Measurements from ENCODE around the gene EIF4G1.

The EIF4G1 gene

GRCh38 chr3:184352149-184352785, 37.9 kb downstream of the EIF4G1 start:
- no peak for DNase-seq (ENCODE audit: low read depth in 2 of 2)

GRCh38 chr3:184352897-184353545, 38.6 kb downstream of the EIF4G1 start:
- no peak for DNase-seq (ENCODE audit: low read depth in 2 of 2)

GRCh38 chr3:184353546-184353941, 39.1 kb downstream of the EIF4G1 start:
- DNase-seq (ENCODE audit: low read depth in 2 of 2): no peak

GRCh38 chr3:184354121-184354728, 39.8 kb downstream of the EIF4G1 start:
- DNase-seq (ENCODE audit: low read depth in 2 of 2): peak; percentile 50 to 57

DNA sequence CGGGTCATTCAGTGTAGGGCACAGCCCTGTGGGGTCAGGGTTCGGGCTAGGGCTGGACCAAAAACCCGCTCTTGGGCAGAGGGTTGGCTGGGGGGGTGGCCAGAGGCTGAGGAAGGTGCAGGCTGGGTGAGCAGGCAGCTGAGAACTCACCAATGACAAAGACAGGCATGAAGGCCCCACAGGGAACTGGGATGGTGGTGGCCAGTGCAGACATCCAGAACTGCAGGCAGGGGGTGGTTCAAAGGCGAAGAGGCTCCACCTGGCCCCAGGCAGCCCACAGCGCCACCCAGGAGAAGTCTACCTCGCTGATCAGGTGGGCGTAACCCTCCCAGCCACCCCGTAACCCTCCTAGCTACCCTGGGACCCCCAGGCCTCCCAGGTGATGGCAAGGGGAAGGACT, 40.3 kb downstream of the EIF4G1 start:
- no peak for DNase-seq (ENCODE audit: low read depth in 2 of 2)

- DNase-seq (ENCODE audit: low read depth in 2 of 2): no peak
Measured at GRCh38 chr3:184355261-184356040, 41.0 kb downstream of the EIF4G1 start.

GRCh38 chr3:184357248-184358123, 43.1 kb downstream of the EIF4G1 start:
- DNase-seq (ENCODE audit: low read depth in 2 of 2): no peak

GRCh38 chr3:184358124-184358767, 43.8 kb downstream of the EIF4G1 start:
- DNase-seq (ENCODE audit: low read depth in 2 of 2): no peak

DNA sequence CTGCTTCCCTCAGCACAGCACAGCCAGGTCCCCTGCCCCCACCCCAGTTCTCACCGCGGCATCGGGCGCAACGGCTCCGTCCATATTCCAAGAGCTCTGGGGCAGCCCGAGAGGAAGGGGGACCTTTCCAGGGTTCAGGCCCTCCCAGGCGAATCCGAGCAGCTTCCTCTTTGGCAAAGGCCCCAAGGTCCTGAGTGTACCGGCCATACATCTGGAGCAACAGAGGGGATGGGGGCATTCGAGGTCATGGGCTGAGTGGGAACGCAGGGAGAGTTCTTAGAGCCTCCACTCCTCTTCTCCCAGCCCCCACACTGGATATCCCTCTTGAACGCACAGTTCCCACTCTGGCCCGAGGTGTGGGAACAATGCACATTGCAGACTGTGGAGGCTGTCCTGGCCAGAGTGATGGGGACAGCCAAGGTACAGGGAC, 44.5 kb downstream of the EIF4G1 start:
- no peak for DNase-seq (ENCODE audit: low read depth in 2 of 2)

GRCh38 chr3:184359610-184360009, 45.2 kb downstream of the EIF4G1 start:
- DNase-seq (ENCODE audit: low read depth in 2 of 2): no peak

DNA sequence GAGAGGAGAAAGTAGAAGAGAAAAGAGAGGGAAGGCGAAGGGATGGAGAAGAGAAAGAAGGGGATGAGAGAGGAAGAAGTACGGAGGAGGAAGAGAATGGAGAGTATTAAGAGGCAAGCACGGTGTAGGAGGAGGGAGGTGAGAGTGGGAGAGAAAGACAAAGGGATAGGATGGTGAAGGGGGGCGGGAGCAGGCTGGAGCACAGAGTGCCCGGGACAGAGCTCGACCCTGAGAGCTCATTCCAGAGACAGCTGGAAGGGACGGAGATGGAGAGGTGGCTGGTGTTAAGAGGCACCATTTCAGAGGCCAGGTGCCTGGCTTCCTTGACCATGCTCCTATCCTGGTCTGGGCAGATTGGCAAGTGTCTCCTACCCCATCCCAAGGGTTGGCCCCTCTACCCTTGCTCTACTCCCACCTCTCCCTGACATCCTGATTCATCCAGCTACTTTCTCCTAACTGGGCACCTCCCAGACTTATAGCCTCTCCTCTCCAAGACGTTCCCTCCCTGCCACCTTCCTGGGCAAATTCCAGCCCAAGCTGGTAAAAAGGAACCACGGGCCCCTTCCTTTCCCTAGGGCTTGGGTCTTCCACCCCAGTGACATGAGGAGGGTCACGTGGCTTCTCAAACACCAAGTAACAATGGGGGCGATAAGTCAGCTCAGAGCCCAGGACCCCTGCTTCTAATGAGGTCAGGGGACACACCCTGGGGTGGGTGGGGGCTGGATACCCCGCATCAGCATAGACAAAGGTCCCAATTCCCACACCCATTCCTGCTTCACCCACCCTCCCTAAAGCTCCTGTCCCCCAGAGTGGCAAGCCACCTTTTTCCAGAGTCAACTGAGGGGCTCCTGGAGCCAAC, 45.9 kb downstream of the EIF4G1 start:
- DNase-seq (ENCODE audit: low read depth in 2 of 2): no peak

DNA sequence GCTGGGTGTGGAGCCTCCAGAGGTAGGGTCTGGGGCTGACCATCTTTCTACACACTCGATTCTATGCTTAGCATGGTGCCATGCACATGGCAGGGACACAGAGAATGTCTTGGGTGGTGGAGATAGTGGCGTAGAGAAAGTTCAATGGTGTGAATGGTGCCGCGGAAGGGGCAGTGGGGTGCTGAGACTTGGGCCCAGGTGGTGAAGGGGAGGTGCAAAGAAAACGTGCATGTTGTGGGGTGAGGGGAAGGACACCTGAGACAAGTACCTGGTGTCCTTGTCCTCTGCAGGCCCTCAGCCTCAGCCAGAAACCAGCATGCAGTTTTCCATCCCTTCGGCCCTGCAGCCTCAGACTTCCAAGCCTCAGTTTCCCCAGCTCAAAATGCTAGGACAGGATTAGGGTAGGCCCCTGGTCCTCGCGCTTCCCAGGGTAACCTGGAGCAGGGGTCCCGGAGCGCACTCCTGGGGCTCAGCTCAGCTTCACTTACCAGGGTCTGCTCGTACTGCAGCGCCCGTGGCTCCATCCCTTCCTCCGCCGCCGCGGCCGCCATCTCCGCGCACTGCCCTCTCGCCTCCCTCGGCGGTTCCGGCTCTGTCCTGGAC, 46.6 kb downstream of the EIF4G1 start:
- no peak for DNase-seq (ENCODE audit: low read depth in 2 of 2)

GRCh38 chr3:184361532-184361931, 47.1 kb downstream of the EIF4G1 start, which contains the start of the genes CLCN2 and POLR2H:
CLCN2 (minus strand) TSS chr3:184361605; CDS start chr3:184361479, 126 bp downstream.
POLR2H (plus strand) TSS chr3:184361710; CDS start chr3:184363493, 1,783 bp downstream.
- DNase-seq (ENCODE audit: low read depth in 2 of 2): peak; percentile 31 to 36

- DNase-seq (ENCODE audit: low read depth in 2 of 2): peak; percentile 32 to 36
Measured at GRCh38 chr3:184361932-184362667, 47.7 kb downstream of the EIF4G1 start.

DNA sequence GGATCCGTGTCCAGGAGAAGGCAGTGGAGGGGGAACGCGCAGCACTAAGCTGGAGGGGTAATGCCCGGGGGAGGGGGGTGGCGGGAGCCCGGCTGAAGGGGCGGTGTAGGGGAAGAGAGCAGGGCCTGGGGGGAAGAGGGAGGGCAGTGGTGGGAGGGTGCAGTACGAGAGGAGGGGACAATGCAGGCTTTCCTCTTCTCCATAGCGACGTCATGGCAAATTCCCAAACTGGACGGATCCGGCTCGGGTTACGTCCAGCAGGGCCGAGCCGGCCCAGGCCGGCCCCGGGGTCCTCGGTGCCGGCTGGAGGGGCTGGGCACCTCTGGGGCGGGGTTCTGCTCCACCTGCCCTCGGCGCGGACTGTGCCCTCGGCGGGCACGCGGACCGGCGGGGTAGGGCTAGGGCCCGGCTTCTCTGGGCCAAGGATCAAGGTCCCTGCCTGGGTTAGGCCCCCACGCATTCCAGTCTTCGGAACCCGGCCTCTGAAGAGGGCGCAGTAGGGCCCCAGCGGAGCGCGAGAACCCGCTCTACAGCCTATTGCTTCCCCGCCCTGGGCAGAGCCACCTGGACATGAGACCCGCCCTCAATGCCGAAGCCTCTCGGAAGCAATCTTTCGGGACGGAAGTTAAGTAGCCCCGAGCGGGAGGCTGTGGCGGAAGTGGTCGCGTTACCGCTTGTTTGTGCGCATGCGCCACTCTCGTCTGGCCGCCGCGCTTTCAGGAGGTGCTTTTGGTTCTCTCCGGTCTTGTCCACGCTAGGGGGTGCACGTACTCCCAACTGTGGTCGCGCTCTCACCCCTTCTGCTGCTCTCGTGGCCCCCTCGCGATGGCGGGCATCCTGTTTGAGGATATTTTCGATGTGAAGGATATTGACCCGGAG, 48.5 kb downstream of the EIF4G1 start:
- peak; percentile 91 to 92 for DNase-seq (ENCODE audit: low read depth in 2 of 2)

GRCh38 chr3:184366619-184367289, 52.3 kb downstream of the EIF4G1 start:
- no peak for DNase-seq (ENCODE audit: low read depth in 2 of 2)

- no peak for DNase-seq (ENCODE audit: low read depth in 2 of 2)
Measured at GRCh38 chr3:184368116-184368515, 53.7 kb downstream of the EIF4G1 start.
